Common myeloid progenitor, CD34-positive (primary cell): ENCODE results near the gene MICOS13.
A peak's percentile ranks its signal among the peaks of the same experiment; 100 is the strongest.
"Not testable (repeated sequence)": the region's sequence is repeated elsewhere in the genome, so short reads cannot be mapped to it uniquely, and the experiment has no call there.

ENCODE experiments used
- CTCF ChIA-PET: fragments of 350-600 bp; sonication (Branson Sonifier 250); formaldehyde crosslinking; loops from one replicate; lab custom pipeline; 2021; ENCODE audit warnings: antibody characterized with exemption; lab: Charles Lee
- POLR2A ChIA-PET: fragments of 350-600 bp; sonication (Branson Sonifier 250); formaldehyde crosslinking; loops from one replicate; lab custom pipeline; 2021; ENCODE audit warnings: antibody characterized with exemption; lab: Charles Lee
- DNase-seq, 3 donors: peaks; one replicate each; pipeline versions ENCODE4 v3.0.0 to v3.0.0-alpha.2; 2013
- H3K27ac ChIP-seq, 2 experiments: 1 replicate in 1 of 2; 2 replicates in 1 of 2; pipeline ENCODE4 v1.7.0; 2013; ENCODE audit warnings: inconsistent platforms in 2 of 2, low read length in 2 of 2, mild to moderate bottlenecking in 2 of 2, low read depth in 1 of 2, moderate library complexity in 1 of 2; ENCODE audit not compliant: severe bottlenecking in 2 of 2, insufficient read depth in 1 of 2, poor library complexity in 1 of 2
- H3K27me3 ChIP-seq, 5 experiments: replicated peaks in 2 of 5; 1 replicate in 3 of 5; 2 replicates in 2 of 5; pipeline versions ENCODE4 v1.6.1 to v1.7.0; 2013; ENCODE audit warnings: low read length in 4 of 5, mild to moderate bottlenecking in 2 of 5, moderate library complexity in 2 of 5, inconsistent platforms in 1 of 5; ENCODE audit not compliant: insufficient read depth in 5 of 5, control insufficient read depth in 4 of 5
- H3K36me3 ChIP-seq, 4 experiments: 1 replicate in 2 of 4; 2 replicates in 2 of 4; pipeline versions ENCODE4 v1.6.1 to v1.7.0; 2013; ENCODE audit warnings: low read length in 3 of 4, control low read depth in 1 of 4, mild to moderate bottlenecking in 1 of 4; ENCODE audit not compliant: control insufficient read depth in 4 of 4, insufficient read depth in 4 of 4
- H3K4me1 ChIP-seq, 4 experiments: 1 replicate in 3 of 4; 2 replicates in 1 of 4; pipeline versions ENCODE4 v1.6.1 to v1.7.1; 2013; ENCODE audit warnings: low read length in 3 of 4, mild to moderate bottlenecking in 3 of 4, control low read depth in 1 of 4, inconsistent platforms in 1 of 4, moderate library complexity in 1 of 4; ENCODE audit not compliant: control insufficient read depth in 4 of 4, insufficient read depth in 4 of 4; ENCODE audit errors: control extremely low read depth in 1 of 4
- H3K4me3 ChIP-seq, 7 experiments: 1 replicate in 4 of 7; 2 replicates in 3 of 7; pipeline versions ENCODE4 v1.5.1 to v1.7.0; 2013; ENCODE audit warnings: mild to moderate bottlenecking in 7 of 7, low read length in 6 of 7, moderate library complexity in 6 of 7, inconsistent platforms in 2 of 7, low read depth in 2 of 7, control low read depth in 1 of 7; ENCODE audit not compliant: insufficient read depth in 4 of 7, control insufficient read depth in 1 of 7; ENCODE audit errors: extremely low read depth in 1 of 7
- H3K9me3 ChIP-seq, 5 experiments: 1 replicate in 4 of 5; 2 replicates in 1 of 5; pipeline versions ENCODE4 v1.6.1 to v1.7.1; 2013; ENCODE audit warnings: low read length in 4 of 5, mild to moderate bottlenecking in 2 of 5, inconsistent platforms in 1 of 5, low read depth in 1 of 5, moderate library complexity in 1 of 5; ENCODE audit not compliant: control insufficient read depth in 4 of 5, insufficient read depth in 2 of 5; ENCODE audit errors: control extremely low read depth in 1 of 5
- WGBS: methylation state at CpG from one replicate; pipeline ENCODE4 v1.1.5; 2013; ENCODE audit not compliant: insufficient coverage; 5-methylcytosine and 5-hydroxymethylcytosine counted together

The MICOS13 gene

DNA sequence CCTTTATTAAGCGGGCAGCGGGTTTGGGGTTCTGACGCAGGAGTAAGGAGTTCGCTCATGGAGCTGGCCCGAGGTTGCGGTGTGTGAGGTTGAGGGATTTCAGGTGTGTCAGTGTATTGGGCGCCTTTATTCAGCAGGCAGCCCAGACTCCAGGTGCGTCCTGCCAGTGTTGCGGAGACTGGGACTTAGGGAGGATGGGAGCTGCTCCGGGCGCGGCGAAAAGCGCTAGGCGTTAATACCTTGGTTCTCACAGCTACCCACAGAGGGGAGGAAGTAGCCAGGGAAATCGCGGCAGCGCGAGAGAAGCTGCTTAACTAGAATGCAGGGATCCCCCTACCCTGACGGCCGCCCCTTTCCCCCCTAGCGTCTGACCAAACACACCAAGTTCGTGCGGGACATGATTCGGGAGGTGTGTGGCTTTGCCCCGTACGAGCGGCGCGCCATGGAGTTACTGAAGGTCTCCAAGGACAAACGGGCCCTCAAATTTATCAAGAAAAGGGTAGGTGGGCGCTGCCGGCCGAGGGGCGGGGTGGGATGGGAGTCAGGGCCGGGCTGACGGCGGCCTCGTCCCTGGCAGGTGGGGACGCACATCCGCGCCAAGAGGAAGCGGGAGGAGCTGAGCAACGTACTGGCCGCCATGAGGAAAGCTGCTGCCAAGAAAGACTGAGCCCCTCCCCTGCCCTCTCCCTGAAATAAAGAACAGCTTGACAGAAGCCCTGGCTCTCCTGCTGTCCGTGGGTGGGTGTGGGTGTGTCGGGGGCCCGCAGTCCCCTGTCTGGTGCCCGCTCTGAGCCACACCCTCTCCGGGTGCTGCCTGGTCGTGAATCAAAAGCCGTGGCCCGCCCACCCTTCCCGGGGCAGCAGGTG is 10.9 kb upstream of the MICOS13 start:
- POLR2A ChIA-PET, result interaction anchor here (0.9 to 1.9 kb wide), 3 partner anchors 12 to 29 kb away, joined by 3 to 8 read pairs (median 3); partner anchors contain the start of genes CATSPERD and LONP1
- Histone ChIP-seq H3K27ac (peak overlapping the region; percentile 92 to 94), H3K9me3 (no peaks in the 10 kb centered on the region), H3K4me3 (peak overlapping the region; percentile 69 to 99 (median 88)), H3K36me3 (peaks cover 0 to 55% (median 38%) of the 10 kb centered on the region in 4 experiments), H3K27me3 (no peaks in the 10 kb centered on the region), H3K4me1 (peaks cover 0 to 31% (median 25%) of the 10 kb centered on the region in 4 experiments)
- CTCF ChIA-PET, result interaction anchor here (0.9 to 1.0 kb wide), 2 partner anchors 21 to 72 kb away, joined by 3 read pairs; no protein-coding TSS in a partner anchor
- WGBS, result 4% methylated on average over 44 of the region's 54 CpGs
- peak in 2 of 3 donors; percentile 37 to 53 for DNase-seq

DNA sequence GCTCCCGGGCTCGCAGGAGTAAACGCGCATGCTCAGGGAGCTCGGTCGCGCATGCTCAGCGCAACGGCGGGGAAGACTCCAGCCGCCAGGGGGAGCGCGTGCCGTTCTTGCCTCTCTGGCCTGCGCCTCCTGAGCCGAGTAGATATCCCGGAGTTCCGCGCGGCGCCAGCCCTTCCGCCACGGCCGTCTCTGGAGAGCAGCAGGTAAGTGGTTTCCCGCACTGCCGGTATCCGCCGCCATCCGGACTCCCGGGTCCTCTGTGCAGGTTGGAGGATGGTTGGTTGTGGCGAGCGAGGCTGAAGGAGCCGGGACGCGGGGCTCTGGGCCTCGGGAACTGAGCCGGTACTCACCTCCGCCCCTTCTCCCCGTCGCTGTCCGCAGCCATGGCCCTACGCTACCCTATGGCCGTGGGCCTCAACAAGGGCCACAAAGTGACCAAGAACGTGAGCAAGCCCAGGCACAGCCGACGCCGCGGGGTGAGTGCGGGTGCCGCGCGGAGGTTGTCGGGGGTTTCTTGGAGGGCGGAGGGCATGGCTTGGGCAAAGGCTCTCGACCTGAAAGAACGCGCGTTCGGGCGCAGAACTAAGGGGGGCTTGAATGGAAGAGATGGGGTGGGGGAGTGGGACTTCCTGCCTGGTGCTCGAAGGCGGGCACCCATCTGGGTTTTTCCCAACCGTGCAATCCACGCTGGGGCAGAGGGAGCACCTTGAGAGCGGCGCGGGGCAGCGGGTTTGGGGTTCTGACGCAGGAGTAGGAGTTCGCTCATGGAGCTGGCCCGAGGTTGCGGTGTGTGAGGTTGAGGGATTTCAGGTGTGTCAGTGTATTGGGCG is 10.0 kb upstream of the MICOS13 start, which contains the start of gene RPL36:
TSS of gene RPL36 (plus strand) at position 171 of the 830 bp plus-strand sequence. CDS start at position 384, 213 bp downstream.
- Histone ChIP-seq H3K36me3 (peaks cover 0 to 47% (median 31%) of the 10 kb centered on the region in 4 experiments), H3K9me3 (no peaks in the 10 kb centered on the region), H3K4me3 (peak within 1 kb of the TSS; percentile 69 to 99 (median 88)), H3K27ac (peak within 1 kb of the TSS; percentile 92 to 94), H3K27me3 (no peaks in the 10 kb centered on the region), H3K4me1 (peaks cover 0 to 35% (median 28%) of the 10 kb centered on the region in 4 experiments)
- ChIA-PET CTCF (interaction anchor here (0.9 to 3.8 kb wide), 7 partner anchors 8 to 31 kb away, joined by 3 to 16 read pairs (median 5); partner anchors contain the start of genes CATSPERD and LONP1), POLR2A (interaction anchor here (0.9 to 1.9 kb wide), 3 partner anchors 11 to 30 kb away, joined by 3 to 8 read pairs (median 3); partner anchors contain the start of genes CATSPERD and LONP1)
- peak; percentile 94 to 97 (median 96) for DNase-seq
- WGBS, result 0% methylated on average over 50 of the region's 73 CpGs

DNA sequence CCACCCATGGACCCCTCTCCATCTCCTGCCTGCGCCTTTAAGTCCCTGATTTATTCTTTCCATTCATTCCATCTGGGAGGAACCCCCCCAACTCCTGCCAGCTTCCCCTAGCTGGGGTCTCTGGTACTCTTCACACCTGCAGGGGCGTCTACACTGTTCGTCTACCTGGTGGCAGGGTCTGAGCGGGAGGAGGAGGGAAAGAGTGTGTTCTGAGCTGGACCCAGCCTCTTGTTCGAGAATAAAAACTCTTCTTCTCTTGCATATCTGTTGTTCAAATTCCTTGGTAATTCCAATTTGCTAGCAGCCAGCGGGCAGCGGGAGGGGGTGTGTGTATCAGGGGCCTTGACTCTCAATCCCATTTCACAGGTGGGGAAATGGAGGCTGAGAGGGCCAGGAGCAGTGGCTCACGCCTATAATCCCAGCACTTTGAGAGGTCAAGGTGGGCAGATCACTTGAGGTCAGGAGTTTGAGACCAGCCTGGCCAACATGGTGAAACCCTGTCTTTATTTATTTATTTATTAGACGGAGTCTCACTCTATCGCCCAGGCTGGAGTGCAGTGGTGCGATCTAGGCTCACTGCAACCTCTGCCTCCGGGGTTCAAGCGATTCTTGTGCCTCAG is 8.1 kb upstream of the MICOS13 start:
- Histone ChIP-seq H3K4me1 (peaks cover 0 to 35% (median 28%) of the 10 kb centered on the region in 4 experiments), H3K36me3 (peaks cover 0 to 27% (median 13%) of the 10 kb centered on the region in 4 experiments)
- POLR2A ChIA-PET, H3K9me3 ChIP-seq, H3K4me3 ChIP-seq, H3K27me3 ChIP-seq, DNase-seq, H3K27ac ChIP-seq: not testable (repeated sequence)
- 99% methylated on average over 10 of the region's 13 CpGs for WGBS
- CTCF ChIA-PET, result interaction anchor here (0.6 to 3.8 kb wide), 8 partner anchors 9 to 144 kb away, joined by 3 to 16 read pairs (median 5); partner anchors contain the start of genes CATSPERD, LONP1, SAFB and SAFB2

DNA sequence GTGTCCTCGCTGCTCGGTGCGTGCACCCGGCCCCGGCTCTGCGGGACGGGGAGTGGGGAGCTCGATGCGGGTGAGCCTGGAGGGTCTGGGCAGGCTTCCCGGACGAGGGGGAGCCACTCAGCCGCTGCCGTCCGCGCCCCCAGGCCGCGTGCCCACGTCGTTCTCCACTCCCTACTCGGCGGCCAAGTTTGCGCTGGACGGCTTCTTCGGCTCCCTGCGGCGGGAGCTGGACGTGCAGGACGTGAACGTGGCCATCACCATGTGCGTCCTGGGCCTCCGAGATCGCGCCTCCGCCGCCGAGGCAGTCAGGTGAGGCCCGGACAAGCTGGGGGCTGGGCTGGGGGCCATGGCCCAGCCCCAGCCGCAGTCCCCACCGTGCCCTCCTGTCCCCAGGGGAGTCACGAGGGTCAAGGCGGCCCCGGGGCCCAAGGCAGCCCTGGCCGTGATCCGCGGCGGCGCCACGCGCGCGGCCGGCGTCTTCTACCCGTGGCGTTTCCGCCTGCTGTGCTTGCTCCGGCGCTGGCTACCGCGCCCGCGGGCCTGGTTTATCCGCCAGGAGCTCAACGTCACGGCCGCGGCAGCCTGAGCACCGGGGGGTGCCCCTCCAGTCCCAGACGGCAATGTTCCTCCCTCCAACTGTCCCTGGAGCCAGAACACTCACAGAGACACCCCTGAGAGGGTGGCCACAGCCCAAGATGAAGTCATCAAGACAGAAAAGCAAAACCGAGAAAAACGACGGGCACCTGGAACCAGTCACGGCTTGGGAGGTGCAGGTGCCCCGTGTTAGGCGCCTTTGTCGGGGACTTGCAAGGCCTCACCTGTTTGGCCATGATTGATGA is 7.3 kb upstream of the MICOS13 start:
- 55% methylated on average over 63 of the region's 76 CpGs for WGBS
- Histone ChIP-seq H3K27me3 (no peaks in the 10 kb centered on the region), H3K36me3 (peaks cover 0 to 19% (median 7%) of the 10 kb centered on the region in 4 experiments), H3K27ac (no peak overlapping the region), H3K4me3 (peak overlapping the region in 5 of 7 experiments; percentile 15 to 82 (median 70)), H3K4me1 (peaks cover 0 to 35% (median 28%) of the 10 kb centered on the region in 4 experiments), H3K9me3 (no peaks in the 10 kb centered on the region)
- no peak for DNase-seq
- ChIA-PET POLR2A (interaction anchor here (1.3 kb wide), 1 partner anchor 32 kb away, joined by 3 read pairs; the partner anchor contains the start of genes CATSPERD and LONP1), CTCF (interaction anchor here (0.7 to 3.8 kb wide), 7 partner anchors 8 to 107 kb away, joined by 3 to 16 read pairs (median 4); partner anchors contain the start of genes CATSPERD and LONP1)

DNA sequence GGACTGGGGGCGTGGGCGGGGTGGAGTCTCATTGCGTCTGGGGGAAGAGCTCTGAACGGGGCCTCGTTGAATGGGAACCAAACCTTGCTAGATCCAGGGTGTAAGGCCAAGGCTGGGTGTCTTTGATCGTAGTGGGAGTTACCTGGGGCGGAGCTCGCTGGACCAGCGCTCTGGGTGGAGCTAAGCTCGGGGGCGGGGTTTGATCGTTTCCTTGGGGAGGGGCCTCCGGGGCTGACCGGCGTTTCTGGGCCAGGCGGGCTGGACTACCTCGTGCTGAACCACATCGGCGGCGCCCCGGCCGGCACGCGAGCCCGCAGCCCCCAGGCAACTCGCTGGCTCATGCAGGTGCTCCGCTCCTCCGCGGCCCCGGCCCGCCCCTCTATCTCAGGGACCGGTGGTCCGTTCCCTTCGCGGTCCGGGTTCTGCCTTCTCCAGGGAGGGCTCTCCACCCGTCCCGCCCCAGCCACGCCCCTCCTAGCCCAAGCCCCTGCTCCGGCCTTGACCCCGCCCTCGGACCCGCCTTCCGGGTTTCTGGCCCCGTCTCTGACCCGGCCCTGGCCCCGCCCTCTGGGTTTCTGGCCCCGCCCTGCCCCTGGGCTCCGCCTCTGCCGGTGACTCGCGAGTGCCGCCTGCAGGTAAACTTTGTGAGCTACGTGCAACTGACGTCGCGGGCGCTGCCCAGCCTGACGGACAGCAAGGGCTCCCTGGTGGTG is 6.5 kb upstream of the MICOS13 start:
- WGBS, result 0% methylated on average over 59 of the region's 59 CpGs
- peaks cover 0 to 31% (median 24%) of the 10 kb centered on the region in 4 experiments for H3K4me1 ChIP-seq

More for the DNA sequence above, 6.5 kb upstream of the MICOS13 start:
- H3K27me3 ChIP-seq, result no peaks in the 10 kb centered on the region
- POLR2A ChIA-PET, result interaction anchor here (0.9 to 1.3 kb wide), 3 partner anchors 8 to 64 kb away, joined by 3 to 5 read pairs (median 3); partner anchors contain the start of genes CATSPERD, LONP1, SAFB and SAFB2
- peaks cover 0 to 12% (median under 1%) of the 10 kb centered on the region in 4 experiments for H3K36me3 ChIP-seq
- DNase-seq, result peak; percentile 91 to 95 (median 94)
- peak overlapping the region in 1 of 2 experiments; percentile 68 for H3K27ac ChIP-seq
- H3K9me3 ChIP-seq, result no peaks in the 10 kb centered on the region
- CTCF ChIA-PET, result interaction anchor here (1.2 to 3.8 kb wide), 6 partner anchors 22 to 100 kb away, joined by 3 to 16 read pairs (median 4); partner anchors contain the start of genes CATSPERD and LONP1
- H3K4me3 ChIP-seq, result peak overlapping the region; percentile 43 to 82 (median 66)
